Right lung (tissue), 5 donors: Measurements from ENCODE around the gene SHANK3. TPM values are rescaled to one million over a fixed set of nuclear protein-coding genes. Genes with fewer than 3 reads are reported as not detected.
"Not testable (repeated sequence)": the region's sequence is repeated elsewhere in the genome, so short reads cannot be mapped to it uniquely, and the experiment has no call there.

Experiments
- DNase-seq, 2 donors: peaks; one replicate each; pipeline ENCODE4 v3.0.0-alpha.2; 2013
- polyA plus RNA-seq, 5 donors: library from polyadenylated mRNA; unstranded; fragments of 120-200 nt; gene quantifications; one replicate each; pipeline versions ENCODE4 v1.2.1 to v1.2.3, GENCODE V29; 2013; ENCODE audit warnings: inconsistent platforms in 1 of 5, low replicate concordance in 1 of 5; ENCODE audit not compliant: insufficient read length in 5 of 5, insufficient read depth in 1 of 5

Gene SHANK3
- polyA plus RNA-seq, 5 donors = 14.0 to 35.7 (median 22.7) TPM

DNA sequence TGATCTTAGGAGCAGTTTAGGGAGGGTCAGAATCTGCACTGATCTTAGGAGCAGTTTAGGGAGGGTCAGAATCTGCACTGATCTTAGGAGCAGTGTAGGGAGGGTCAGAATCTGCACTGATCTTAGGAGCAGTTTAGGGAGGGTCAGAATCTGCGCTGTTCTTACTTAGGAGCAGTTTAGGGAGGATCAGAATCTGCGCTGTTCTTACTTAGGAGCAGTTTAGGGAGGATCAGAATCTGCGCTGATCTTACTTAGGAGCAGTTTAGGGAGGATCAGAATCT is 28.9 kb upstream of the SHANK3 start:
- DNase-seq = not testable (repeated sequence)

DNA sequence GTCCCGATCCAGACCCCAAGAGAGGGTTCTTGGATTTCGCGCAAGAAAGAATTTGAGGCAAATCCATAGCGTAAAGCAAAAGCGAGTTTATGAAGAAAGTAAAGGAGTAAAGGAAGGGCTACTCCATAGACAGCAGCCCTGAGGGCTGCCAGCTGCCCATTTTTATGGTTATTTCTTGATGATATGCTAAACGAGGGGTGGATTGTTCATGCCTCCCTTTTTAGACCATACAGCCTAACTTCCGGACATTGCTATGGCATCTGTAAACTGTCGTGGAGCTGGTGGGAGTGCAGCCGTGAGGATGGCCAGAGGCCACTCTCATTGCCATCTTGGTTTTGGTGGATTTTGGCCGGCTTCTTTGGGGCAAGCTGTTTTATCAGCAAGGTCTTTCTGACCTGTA is 19.4 kb upstream of the SHANK3 start:
- DNase-seq = no peak

DNA sequence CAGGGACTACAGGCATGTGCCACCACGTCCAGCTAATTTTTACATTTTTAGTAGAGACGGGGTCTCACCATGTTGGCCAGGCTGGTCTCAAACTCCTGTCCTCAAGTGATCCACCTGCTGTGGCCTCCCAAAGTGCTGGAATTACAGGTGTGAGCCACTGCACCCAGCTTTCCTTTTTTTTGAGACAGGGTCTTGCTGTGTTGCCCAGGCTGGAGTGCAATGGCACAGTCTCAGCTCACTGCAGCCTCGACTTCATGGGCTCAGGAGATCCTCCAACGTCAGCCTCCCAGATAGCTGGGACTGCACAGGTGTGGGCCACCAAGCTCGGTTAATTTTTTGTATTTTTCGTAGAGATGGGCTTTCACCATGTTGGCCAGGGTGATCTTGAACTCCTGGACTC is 18.0 kb upstream of the SHANK3 start:
- not testable (repeated sequence) for DNase-seq

DNA sequence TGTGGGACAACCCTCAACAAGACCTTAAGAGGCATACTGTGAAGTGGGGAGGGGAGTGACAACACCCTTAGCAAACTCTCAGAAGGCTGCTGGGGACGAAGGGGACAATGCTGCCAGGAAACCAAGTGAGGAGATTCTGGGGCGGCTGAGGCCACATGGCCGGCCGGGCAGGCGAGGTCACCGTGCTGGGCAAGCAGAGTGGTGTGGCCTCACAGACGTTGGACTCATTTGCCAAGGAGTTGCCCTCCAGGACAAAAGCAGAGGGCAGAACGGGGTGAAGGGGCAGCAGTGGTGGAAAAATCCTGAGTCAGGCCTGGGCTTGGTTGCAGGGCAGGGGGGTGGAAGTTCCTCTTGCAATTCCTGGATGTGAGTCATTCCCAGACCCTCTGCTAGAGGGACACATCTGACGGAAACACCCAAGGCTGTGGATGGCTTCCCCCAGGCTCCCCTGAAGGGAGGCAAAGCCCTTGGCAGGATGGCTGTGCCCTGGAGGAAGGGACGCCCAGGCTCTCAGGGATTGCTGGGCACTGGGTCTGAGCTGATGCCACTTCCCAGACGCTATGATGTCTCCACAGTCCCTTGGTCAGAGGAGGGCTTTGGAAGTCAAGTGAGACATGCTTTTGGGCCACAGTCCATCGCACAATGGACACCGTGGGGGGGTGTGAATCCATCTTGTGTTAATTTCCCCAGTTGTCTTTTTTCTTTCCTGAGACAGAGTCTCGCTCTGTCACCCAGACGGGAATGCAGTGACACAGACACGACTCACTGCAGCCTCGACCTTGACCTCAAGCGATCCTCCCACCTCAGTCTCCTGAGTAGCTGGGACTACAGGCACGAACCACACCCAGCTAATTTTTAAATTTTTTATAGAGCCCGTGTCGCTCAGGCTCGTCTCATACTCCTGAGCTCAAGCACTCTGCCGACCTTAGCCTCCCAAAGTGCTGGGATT is 16.2 kb upstream of the SHANK3 start:
- DNase-seq = no peak

DNA sequence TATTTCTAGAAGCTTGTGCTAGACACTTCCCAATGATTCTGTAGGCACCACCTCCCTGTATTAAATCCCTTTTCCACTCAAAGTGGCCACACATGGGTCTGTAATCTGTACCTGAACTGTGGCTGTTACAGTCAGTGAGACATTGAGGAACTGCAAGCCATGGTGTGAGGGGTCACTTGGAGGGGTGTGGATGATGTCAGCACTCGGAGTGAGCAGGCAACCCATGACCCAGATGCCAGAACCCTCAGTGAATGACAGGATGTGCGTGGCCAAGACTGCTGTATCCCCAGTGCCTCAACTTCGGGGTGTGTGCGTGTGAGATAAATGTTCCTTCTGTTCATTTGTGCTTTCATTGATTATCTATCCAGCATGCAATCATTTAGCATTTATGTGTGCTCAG is 14.7 kb upstream of the SHANK3 start:
- no peak for DNase-seq

DNA sequence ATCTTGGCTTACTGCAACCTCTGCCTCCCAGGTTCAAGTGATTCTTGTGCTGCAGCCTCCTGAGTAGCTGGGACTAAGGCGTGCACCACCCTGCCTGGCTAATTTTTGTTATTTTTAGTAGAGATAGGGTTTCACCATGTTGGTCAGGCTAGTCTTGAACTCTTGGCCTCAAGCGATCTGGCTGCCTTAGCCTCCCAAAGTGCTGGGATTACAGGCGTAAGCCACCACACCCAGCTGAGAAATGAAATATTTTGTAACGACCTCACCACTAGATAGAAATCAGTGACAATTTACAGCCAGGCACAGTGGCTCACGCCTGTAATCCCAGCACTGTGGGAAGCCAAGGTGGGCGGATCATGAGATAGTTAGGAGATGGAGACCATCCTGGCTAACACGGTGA is 12.9 kb upstream of the SHANK3 start:
- not testable (repeated sequence) for DNase-seq

DNA sequence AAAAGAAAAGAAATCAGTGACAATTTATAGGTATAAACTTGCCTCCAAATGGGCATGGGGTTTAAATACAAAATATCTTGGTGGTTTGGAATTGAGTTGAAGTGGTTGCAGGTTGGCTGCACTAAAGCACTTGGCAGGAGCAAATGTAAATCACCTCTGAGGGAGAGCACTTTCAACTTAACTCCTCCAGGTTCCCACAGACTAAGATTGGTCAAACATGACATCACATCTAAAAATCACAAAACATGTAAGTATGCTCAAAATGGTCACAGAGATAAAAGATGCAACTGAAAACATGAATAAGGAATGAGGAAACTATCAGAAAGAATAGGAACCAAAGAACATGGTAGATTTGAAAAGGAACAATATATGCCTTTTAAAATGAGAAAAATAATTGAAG is 12.3 kb upstream of the SHANK3 start:
- no peak for DNase-seq

DNA sequence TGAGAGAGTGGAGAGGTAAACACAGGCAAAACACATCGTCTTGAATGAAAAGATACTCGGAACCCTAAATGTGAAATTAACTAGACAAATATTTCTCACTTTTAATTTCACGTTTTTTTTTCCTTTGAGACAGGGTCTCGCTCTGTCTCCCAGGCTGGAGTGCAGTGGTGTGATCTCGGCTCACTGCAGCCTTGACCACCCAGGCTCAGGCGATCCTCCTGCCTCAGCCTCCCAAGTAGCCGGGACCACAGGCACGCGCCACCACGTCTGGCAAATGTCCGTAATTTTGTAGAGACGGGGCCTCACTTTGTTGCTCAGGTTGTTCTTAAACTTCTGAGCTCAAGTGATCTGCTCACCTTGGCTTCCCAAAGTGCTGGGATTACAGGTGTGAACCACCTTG is 7.4 kb upstream of the SHANK3 start:
- DNase-seq = no peak

DNA sequence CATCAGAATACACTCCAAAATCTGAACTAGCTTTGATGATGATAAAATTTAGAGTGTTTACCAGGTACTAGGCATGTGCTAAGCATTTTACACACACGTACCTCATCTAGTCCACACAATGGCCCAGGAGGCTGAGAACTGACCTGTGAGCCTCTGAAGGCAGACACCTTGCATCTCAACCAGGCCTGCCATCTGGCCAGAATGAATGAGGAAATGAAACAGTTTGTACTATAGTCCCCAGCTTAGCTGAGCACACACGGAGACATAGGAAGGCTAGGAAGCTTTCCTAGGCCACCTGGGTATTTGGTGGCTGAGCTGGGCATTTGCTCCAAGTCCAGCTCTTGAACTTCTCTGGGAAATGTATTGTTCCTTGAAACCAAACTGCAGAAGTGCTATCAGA is 6.9 kb upstream of the SHANK3 start:
- no peak for DNase-seq

DNA sequence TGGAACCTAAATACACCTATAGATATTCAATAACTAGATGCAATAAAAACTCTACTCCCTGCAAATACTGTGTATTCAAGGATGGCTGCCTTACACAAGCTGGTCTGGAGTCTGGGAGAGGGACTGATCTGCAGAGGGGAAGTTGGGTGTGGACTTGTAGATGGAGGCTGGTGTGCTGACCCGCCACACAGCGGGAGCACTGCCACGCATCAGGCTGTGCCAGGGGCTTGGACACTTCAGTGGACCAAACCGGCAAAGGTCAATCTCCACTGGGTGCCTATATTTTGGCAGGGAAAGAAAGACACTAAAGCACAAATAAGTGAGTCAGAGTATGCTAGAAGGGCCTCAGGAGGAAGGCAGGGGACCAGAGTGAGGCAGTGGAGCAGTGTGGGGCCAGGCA is 2.1 kb upstream of the SHANK3 start:
- no peak for DNase-seq

DNA sequence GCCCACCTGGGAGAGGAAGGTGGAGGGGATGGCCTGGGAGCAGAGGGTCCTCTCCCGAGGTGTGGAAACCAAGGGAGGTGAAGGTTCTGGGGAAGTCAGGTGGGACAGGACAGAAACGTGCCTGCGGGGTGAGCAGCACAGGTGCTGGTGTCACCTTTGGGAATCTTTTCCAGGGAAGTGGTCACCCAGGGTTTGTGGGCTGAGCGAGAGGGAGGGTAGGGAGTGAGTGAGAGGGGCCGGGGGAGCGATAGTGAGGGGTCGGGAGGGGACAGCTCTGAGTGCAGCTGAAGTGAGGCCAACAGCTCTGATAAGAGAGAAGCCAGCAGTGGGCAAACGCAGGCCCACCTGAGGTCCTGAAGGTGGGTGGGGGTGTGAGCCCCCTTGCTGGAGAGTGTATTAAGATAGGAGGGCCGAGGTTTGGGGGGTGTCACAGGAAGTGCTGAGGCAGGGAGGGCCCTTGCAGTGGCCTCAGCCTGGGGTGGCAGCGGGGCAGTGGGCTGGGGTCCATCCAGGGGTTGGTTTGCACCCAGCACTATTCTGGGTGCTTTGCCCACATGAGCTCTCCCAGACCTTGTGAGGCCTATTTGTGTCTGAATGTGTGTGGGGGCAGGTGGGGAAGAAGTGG is 1.6 kb upstream of the SHANK3 start:
- DNase-seq = no peak

DNA sequence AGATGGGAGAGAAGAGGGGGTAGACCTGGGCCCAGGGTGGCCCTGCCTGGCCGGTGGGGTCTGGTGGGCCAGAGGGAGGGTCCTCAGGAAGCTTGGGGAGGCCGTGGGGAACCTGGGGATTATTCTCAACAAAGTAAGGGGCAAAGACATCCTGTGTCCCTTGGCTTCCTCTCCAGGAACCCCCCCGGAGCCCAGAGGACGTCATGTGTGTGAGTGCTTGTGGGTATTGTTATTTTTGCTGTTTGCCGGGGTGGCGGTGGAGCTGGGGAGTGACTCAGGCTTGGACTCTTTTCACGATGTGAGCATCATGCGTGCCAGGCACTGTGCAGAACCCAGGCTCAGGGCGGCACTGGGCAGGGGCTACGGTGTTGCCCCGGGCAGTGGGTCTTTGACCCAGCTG is 982 bp upstream of the SHANK3 start:
- no peak for DNase-seq

DNA sequence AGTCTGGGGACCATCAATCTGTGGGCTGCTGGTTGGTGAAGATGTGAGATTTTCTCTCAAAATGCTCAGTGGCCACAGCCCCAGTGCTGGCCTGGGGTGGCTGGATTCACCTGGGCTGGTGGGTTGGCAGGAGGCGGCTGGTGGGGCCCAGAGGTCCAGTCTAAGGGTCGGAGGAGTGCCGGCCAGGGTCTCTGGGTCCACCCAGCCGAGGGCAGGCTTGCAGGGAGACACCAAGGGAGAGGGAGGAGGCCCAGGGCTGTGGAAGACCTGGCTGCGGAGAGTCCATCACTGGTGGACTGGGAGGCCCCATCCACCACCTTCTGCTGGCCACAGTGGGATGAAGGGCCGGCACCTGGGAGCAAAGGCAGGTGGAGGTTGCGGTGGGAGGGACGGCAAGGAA is 582 bp upstream of the SHANK3 start:
- no peak for DNase-seq

DNA sequence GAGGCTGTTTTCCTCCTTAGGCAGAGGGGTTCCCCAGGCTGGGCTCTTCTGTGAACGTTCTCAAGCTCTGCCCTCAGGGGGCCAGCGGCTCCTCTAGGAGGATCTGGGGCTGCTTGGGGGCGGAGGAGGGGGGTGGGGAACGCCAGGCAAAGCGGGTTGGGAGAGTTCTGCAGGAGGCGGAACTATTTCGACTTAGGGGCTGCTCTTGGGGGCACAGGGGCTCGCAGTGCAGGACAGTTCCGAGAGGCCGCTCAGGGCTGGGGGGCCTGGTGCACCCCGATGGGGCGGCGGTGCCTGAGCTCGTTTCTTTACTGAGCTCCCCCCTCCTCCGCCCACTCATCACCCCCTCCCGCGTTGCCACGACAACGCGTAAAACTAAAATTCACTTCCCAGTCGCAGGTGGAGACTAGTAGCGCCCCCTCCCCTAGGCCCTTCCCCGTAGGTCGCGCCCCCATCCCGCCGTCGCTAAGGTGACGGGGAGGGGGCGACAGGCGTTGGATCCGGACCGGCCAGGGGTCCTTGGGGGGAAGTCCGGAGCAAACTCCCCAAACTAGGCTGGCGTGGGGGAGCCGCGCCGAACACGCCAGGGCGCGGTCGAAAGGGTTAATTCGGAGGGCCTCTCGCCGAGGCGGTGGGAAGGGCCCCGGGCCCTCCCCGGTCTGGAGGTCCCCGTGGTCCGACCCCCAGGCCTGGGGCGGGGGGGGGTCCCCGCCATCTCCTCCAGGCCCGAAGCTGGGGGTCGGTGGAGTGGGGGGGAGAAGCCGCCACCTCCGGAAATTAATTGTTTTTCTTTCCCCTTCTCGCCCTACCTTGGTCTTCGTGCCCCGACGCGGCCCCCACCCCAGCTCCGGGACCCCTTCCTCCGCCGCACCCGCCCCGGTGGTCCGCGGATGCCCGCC is 857 bp downstream of the SHANK3 start:
- peak in 1 of 2 donors; percentile 31 for DNase-seq

DNA sequence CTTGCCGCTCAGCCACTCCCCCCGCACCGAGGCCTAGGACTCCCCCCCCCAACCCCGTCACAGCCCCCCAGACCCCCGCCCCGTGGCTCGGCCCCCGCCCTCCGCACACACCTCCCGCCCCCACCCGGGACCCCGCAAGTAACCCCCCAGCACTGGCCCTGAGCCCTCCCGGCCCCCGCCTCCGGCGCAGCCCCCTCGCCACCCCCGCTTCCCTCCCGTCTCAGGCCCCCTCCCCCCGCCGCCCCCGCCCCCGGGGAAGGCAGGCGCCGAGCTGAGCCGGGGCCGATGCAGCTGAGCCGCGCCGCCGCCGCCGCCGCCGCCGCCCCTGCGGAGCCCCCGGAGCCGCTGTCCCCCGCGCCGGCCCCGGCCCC is 1.5 kb downstream of the SHANK3 start:
- DNase-seq = no peak

DNA sequence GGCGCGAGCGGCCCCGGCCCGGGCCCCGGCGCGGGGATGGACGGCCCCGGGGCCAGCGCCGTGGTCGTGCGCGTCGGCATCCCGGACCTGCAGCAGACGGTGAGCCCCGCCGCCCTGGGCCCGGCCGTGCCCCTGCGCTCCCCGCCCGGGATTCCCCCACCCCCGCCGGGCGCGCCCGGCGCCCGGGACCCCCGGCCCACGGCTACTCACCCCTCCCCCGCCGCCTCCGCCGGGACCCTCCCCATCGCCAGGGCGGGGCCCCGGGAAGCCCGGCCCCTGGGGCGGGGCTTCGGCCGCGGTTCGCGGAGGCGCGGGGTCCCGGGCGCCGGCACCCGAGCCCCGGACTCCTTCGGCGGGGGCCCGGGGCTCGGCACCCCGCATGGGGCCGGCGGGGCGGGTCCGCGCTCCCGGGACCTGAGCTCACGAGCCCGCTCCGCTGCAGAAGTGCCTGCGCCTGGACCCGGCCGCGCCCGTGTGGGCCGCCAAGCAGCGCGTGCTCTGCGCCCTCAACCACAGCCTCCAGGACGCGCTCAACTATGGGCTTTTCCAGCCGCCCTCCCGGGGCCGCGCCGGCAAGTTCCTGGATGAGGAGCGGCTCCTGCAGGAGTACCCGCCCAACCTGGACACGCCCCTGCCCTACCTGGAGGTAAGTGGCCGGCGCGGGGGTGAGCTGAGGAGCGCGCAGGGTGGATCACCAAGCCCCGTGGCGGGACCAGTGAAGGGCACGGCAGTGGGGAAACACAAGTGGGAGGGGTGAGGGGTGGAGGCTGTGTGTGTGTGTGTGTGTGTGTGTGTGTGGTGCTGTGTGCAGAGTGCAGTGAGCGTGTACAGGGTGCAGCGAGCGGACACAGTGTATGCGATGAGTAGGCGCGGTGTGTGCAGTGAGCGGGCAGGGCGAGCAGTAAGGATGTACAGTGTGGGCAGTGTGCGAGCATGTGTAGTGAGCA is 2.3 kb downstream of the SHANK3 start:
- peak in 1 of 2 donors; percentile 42 for DNase-seq

DNA sequence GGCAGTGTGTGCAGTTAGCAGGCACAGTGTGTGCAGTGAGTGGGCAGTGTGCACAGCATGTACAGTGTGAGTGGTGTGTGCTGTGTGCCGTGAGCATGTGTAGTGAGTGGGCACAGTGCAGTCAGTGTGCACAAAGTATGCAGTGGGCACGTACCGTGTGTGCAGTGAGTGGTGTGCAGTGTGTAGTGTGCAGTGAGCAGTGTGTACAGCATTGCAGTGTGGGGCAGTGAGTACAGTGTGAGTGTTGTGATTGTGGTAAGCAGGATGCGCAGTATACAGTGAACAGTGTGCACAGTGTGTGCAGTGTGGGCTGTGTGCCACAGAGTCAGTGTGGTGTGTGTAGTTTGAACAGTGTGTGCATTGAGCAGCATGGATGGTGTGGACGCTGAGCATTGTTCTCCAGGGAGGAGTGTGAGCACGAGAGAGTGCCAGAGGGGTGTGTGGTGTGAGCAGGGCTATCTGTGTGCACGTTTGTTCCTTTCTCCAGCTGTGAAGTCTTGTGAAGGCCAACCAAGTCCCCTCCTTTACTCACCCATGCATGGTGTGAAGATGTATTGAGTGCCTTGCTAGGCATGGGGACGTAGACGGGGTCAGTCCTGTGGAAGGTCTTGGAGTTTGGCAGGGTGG is 3.0 kb downstream of the SHANK3 start:
- no peak for DNase-seq

DNA sequence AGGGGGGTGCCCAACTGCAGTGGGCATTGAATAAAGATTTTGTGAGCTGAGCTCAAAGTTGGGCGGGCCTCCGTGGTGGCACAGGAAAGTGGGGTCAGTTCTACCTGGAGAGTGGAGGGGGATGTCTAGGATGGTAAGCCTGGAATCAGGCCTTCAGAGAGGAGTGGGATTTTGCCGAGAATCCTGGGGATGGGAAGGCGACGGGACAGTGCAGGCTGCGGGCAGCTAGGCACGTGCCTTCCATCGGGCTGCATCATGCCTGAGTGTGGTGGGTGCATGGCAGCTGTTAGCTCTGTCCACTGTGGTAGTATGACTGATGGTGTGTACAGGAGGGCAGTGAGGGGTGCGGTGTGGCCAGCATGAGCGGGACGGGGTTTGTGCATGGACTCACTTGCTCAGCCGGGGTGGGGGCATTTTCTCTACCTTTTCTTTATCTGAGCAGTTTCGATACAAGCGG is 3.6 kb downstream of the SHANK3 start:
- DNase-seq = no peak

DNA sequence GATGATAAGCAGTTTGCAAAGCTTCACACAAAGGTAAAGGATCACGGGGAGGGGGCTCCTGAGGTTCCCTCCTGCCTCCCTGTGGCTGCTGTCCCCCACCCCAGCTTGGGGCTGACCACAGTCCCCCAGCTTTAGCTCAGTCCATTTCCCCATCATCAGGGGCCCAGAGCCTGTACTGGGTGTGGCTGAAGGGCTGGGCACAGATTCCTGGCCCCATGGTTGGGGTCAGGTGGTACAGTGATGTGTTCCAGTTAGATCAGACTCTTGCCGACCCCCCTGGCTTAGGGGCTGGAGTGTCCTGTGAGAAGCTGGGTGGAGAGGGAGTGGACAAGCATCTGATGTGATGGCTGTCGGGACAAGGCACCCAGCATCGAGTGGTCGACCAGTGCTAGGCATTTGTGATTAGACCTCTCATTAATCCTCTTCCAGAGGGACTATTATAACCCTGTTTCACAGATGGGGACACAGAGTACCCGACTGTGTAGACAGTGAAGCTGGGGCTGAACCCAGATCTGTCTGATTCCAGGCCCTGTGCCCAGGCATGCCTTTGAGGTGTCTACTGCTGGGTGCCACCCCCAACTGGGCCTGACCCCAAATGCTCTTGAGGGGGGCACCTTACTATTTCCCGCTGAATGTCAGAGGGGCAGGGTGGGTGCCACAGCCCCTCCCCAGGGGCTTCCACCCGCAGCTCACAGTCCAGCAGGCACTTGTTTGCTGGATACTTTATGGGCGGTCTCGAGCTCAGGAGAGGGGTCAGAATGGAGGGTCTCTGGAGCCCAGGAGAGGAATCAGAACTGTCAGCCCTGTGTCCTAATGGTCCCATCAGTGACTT is 4.3 kb downstream of the SHANK3 start:
- DNase-seq = no peak
